Ureter (tissue), 1 donor: Measurements from ENCODE around the gene HOXD11. TPM values are rescaled to one million over a fixed set of nuclear protein-coding genes. Genes with fewer than 3 reads are reported as not detected.

Experiments used
- DNase-seq: peaks from one replicate; pipeline ENCODE4 v3.0.0-alpha.2; 2020; ENCODE audit warnings: low spot score
- total RNA-seq: library from RNA; stranded (reverse); gene quantifications from one replicate; pipeline ENCODE4 v1.2.4, GENCODE V29; 2023
- donor health status: DM: yes; HTN: yes; CAD: no.

The HOXD11 gene
- total RNA-seq, 1 donor from 2014 or later: 1.2 TPM

- peak; percentile 39 for DNase-seq
Observed at GRCh38 chr2:176148751-176149421, 41.8 kb downstream of the HOXD11 start.

- no peak for DNase-seq
Observed at GRCh38 chr2:176149481-176149938, 42.4 kb downstream of the HOXD11 start.

GRCh38 chr2:176149939-176150583 is 43.0 kb downstream of the HOXD11 start:
- no peak for DNase-seq

- no peak for DNase-seq
Observed at GRCh38 chr2:176150584-176151441, 43.7 kb downstream of the HOXD11 start.

DNA sequence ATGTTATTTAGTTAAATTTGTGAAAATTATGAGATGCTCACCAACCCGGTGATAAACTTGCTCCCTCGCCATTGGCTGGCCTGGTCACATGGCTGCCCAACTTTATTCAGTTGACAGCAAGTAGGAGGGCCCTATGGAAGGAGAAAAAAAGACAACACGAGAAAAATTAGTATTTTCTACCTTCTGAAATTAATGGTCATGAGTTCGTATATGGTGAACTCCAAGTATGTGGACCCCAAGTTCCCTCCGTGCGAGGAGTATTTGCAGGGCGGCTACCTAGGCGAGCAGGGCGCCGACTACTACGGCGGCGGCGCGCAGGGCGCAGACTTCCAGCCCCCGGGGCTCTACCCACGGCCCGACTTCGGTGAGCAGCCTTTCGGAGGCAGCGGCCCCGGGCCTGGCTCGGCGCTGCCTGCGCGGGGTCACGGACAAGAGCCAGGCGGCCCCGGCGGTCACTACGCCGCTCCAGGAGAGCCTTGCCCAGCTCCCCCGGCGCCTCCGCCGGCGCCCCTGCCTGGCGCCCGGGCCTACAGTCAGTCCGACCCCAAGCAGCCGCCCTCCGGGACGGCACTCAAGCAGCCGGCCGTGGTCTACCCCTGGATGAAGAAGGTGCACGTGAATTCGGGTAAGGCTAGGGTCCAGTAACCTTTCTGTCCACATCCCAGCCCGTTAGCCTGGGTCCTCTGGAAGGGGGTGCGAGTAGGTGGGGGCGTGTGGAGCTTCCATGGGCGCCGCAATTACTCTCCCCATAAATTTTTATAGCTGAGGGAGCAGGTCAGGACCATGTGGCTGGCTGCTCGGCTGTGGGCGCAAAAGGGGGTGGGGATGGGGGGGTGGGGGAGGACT is 44.6 kb downstream of the HOXD11 start, which contains the start of gene HOXD4:
Gene HOXD4, plus strand, starts transcription at position 109 of the 846 bp plus-strand sequence. Its CDS starts 84 bp downstream, at position 193.
- DNase-seq: no peak

DNA sequence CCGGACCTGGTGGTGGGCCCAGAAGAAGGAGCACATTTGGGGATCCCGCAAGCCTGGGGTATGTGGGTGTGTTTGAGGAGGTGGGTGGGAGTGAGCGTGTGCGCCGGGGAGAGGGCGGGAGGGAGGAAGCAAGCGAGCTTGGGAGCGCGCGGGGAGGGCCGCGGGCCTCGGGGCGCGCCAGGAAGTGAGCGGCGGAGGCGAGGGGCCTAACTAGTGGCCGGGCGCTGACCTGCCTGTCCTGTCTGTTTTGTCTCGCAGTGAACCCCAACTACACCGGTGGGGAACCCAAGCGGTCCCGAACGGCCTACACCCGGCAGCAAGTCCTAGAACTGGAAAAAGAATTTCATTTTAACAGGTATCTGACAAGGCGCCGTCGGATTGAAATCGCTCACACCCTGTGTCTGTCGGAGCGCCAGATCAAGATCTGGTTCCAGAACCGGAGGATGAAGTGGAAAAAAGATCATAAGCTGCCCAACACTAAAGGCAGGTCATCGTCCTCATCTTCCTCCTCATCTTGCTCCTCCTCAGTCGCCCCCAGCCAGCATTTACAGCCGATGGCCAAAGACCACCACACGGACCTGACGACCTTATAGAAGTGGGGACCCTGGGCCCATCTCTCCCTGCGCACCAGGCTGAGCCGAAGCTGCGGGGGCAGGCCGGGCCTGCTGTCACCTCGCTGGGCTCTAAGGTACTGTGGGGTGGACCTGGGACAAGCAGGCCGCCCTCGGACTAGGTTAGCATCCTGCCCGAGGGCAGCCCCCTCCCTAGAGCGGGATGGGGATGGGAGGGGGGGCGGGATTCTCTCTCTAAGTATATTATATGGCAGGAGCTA is 45.5 kb downstream of the HOXD11 start:
- no peak for DNase-seq

- DNase-seq: no peak
Observed at GRCh38 chr2:176154576-176155252, 47.6 kb downstream of the HOXD11 start.

DNA sequence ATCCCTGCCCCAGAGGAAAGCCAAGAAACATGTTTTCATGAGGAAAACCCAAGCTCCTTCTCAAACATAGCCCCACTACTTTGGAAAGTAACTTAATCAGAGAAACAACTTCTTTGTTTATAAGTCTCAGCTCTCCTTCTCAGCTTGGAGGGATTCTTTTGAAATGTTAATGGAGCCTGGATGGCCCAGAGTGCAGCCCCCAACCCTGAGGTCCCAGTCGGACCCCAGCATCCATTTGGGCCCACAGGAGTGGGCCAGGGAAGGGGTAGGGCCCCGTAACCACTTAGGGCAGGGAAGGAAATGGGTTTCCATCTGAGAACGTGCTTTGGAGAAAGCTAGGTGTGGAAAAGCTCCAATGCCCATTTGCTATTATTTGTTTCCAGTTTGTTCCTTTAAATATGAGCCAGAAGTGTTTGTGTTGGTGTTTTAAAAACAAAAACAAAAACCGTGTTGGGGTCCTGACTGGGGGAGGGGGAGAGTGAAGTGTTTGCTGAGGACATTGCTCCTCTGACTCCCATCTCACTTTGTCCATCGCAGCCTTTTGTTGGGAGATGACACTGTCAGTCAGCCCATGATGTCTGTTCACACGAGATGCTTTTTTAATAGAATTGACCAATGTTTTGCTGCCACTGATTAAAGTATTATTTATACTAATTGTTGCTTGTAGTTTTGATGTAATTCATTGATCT is 48.4 kb downstream of the HOXD11 start:
- no peak for DNase-seq

DNA sequence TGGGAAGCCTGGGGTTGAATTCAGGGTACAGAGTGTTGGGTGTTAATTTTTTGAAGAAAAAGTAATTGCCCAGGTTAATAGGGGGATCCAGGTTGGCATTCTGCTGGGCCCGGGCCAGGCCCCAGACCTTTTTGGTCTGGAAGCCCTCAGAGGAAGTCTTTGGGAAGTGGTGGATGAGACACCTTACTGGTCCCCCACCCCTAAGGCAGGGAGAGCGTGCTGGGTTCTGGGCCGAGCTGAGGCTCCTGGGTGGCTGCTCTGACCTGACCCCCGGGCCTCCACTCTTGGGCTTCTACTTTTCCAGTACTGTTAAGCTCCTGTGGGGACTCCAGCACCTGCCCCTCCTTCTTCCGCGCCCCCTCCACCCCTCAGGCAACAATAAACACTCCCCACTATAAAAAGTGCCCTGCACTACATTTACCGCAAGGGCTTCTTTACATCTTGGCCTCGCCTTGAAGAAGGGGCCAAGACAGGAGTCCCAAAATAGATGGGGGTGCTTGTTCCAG is 49.3 kb downstream of the HOXD11 start:
- no peak for DNase-seq

DNA sequence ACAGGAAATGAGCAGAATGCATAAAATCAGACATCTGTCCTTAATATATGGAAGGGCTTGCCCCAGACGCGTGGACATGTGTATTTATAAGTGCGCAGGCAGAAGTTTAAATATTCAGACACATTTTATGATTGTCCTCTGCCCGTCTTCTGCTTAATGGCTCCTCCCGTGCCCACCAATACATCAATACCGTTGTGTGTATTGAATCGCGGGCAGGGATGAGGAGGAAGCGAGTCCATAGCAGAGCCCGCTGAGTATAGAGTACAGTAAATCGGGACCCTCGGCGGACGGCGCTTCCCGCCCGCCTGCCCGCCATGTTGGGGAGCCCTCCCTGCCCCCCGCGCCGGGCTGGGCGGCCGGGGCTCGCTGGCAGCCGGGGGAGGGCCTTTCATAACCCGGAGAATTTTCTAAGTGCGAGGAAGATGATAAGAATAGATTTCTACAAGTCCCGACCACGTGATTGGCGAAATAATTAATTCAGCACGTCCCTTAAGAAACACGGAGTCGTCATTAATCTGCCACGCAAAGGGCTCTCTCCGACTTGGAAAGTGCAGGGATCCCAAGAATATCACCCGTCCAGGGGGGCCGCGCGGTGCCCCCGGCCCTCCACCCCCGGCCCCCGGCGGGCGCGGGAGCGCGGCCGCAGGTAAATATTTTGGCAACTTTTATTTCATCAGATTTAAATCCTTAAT is 49.9 kb downstream of the HOXD11 start, which contains the start of gene HOXD3:
Gene HOXD3, plus strand, starts transcription at position 501 of the 692 bp plus-strand sequence. CDS start 11,808 bp downstream, outside the sequence.
- no peak for DNase-seq

GRCh38 chr2:176157499-176158185 is 50.6 kb downstream of the HOXD11 start:
- no peak for DNase-seq

DNA sequence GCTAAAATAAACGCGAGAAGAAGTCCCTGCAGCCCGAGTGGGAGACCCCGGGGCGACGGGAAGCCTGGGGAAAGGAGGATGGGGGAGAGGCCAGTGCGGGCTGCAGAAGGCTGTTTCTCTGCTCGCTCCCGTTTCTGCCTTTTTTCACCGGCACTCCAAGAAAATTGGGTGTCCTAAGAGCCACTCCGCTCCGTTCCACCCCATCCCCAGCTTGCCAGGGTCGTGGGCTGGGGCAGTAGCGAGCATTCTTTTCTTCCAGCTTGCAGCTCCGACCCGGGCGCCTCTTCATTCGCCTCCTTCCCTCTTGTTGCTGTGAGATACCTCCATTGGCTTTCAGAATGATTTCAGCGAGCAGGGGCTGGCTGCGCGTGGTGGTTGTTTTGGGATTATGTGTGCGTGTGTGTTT is 51.1 kb downstream of the HOXD11 start:
- no peak for DNase-seq

GRCh38 chr2:176158855-176159662 is 52.0 kb downstream of the HOXD11 start:
- DNase-seq: no peak
